Amniotic epithelial cell (primary cell): ENCODE results near the gene TRMT10A.
A peak's percentile ranks its signal among the peaks of the same experiment; 100 is the strongest.

Source experiments
- DNase-seq: peaks from one replicate; pipeline ENCODE4 v3.0.0-alpha.2; 2010; ENCODE audit warnings: low read depth

The TRMT10A gene

GRCh38 chr4:99563310-99564186, at the start of gene TRMT10A:
Gene TRMT10A (minus strand): TSS chr4:99564039. CDS start chr4:99559338, 4,701 bp downstream.
- DNase-seq = peak; percentile 98

GRCh38 chr4:99612704-99613103, 48.9 kb upstream of the TRMT10A start:
- no peak for DNase-seq

- DNase-seq = no peak
Observed at GRCh38 chr4:99612281-99612680, 48.4 kb upstream of the TRMT10A start.

- no peak for DNase-seq
Observed at GRCh38 chr4:99610605-99611175, 46.9 kb upstream of the TRMT10A start.

GRCh38 chr4:99608417-99608816, 44.6 kb upstream of the TRMT10A start:
- no peak for DNase-seq

- no peak for DNase-seq
Observed at GRCh38 chr4:99606716-99607115, 42.9 kb upstream of the TRMT10A start.

- DNase-seq = no peak
Observed at GRCh38 chr4:99594818-99595217, 31.0 kb upstream of the TRMT10A start.

- no peak for DNase-seq
Observed at GRCh38 chr4:99593781-99594641, 30.2 kb upstream of the TRMT10A start.

- no peak for DNase-seq
Observed at GRCh38 chr4:99591757-99592156, 27.9 kb upstream of the TRMT10A start.

GRCh38 chr4:99587803-99588202, 24.0 kb upstream of the TRMT10A start:
- no peak for DNase-seq

- DNase-seq = no peak
Observed at GRCh38 chr4:99587309-99587708, 23.5 kb upstream of the TRMT10A start.

- DNase-seq = no peak
Observed at GRCh38 chr4:99586797-99587196, 23.0 kb upstream of the TRMT10A start.

GRCh38 chr4:99586322-99586721, 22.5 kb upstream of the TRMT10A start:
- no peak for DNase-seq

GRCh38 chr4:99585516-99585915, 21.7 kb upstream of the TRMT10A start:
- no peak for DNase-seq

GRCh38 chr4:99578714-99579113, 14.9 kb upstream of the TRMT10A start:
- DNase-seq = no peak

GRCh38 chr4:99574530-99575324, 10.9 kb upstream of the TRMT10A start, which contains the start of gene MTTP:
Gene MTTP (plus strand): TSS chr4:99574824. CDS start chr4:99574910, 86 bp downstream.
- DNase-seq = no peak

- no peak for DNase-seq
Observed at GRCh38 chr4:99573735-99574368, 10.0 kb upstream of the TRMT10A start.

- DNase-seq = peak; percentile 15
Observed at GRCh38 chr4:99572527-99573240, 8.8 kb upstream of the TRMT10A start.

- no peak for DNase-seq
Observed at GRCh38 chr4:99571883-99572282, 8.0 kb upstream of the TRMT10A start.

GRCh38 chr4:99564921-99565320, 1.1 kb upstream of the TRMT10A start:
- DNase-seq = no peak
